ENCODE measurements around the gene LITAFD.
"Not testable (repeated sequence)": the region's sequence is repeated elsewhere in the genome, so short reads cannot be mapped to it uniquely, and the experiment has no call there.

LITAFD gene

DNA sequence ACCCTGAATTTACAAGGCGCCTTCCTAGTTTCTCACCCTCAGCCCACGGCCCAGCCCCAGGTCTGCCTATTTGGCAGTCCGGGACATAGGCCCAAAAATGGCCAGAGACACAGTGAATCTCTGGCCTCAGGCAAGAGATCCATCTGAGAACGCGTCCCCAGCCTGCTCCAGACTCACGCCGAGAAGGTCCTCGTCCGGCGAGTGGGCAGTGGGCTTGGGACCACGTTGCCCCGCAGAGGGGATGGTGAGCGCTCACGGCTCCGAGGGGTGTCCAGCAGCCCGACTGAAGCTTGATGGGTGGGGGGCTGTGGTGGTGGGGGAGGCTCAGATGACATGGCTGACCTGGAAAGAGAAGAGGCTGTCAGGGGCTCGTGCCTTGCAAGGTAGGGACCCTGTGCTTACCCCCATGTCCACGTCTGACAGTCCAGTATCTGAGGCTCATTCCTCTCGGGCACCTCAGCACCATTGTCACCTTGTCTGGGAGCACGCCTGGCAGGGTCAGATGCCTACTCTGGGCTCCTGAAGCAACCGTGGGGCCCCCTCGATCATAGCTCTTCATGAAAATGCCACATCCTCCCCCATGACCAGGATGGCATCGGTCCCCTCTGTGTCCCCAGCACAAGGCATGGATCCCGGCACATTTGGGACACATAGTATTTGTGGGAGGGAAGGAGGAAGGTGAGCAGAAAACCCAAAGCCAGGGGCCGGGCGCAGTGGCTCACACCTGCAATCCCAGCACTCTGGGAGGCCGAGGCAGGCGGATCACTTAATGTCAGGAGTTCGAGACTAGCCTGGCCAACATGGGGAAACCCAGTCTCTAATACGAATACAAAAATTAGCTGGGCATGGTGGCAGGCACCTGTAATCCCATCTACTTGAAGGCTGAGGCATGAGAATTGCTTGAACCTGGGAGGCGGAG is 22.9 kb upstream of the LITAFD start:
- DNase-seq: no peak

- DNase-seq: no peak
Observed at GRCh38 chr16:8859913-8860881, 22.0 kb upstream of the LITAFD start.

DNA sequence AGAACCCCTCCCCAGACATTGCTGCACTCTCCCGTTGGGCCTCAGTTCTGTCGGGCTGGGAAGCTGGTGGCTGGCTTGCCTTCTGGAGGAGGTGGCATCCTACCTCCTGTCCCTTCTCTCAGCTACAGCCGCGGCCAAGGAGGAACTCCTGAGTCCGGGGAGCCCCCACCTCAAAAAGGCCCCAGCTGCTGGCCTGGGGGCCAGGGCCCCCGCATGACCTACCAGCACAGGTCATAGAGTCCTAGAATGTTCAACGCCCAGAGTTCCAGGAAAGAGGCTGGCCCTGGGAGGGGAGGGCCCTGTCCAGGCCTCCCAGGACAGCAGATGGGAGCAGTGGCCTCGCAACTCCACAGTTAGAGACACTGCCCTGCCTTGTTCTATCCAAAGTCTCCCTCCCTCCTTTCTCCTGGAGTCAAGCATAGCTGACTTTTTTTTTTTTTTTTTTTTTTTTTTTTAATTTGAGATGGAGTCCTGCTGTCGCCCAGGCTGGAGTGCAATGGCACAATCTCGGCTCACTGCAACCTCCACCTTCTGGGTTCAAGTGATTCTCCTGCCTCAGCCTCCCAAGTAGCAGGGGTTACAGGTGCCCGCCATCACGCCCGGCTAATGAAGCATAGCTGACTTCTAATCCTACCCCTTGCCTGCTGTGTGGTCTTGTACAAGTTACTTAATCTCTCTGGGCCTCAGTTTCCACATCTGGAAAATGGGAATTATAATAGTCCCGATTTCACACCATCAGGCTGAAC is 20.4 kb upstream of the LITAFD start:
- DNase-seq: no peak

DNA sequence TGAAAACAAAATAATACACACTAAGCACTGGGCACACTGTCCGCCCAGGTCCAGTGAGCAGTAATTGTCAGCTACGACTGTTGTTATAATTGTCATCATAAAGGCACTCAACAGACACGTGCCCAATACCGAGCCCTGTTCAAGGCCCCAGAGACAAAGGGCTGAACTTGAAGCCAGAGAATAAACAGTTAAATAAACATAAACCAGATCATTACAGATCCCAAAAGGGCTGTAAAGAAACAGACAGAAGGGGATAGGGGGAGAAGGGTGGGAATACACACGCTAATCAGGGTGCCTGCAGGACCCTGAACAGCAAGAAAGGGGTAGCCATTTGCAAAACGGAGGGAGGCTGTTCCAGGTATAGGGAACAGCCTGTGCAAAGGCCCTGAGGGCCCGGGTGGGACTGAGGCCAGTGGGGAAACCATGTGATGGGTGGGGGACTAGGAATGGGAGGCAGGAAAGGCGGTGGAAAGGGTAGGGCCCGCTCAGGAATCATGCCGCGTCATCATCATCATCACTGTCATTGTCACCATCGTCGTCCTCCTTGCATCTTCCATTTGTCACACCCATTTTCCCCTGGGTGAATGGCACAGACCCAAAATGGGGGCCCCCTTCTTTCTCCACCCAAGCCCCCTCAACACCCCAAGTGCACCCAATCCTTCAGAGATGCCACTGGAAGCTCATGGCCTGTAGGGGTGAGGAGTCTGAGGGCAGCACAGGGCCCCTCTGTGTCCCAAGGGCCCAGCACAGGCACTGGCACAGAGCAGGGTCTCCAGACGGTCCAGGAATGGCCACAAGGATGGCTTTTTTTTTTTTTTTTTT is 19.6 kb upstream of the LITAFD start:
- no peak for DNase-seq

GRCh38 chr16:8863594-8864424 is 18.3 kb upstream of the LITAFD start:
- DNase-seq: no peak

DNA sequence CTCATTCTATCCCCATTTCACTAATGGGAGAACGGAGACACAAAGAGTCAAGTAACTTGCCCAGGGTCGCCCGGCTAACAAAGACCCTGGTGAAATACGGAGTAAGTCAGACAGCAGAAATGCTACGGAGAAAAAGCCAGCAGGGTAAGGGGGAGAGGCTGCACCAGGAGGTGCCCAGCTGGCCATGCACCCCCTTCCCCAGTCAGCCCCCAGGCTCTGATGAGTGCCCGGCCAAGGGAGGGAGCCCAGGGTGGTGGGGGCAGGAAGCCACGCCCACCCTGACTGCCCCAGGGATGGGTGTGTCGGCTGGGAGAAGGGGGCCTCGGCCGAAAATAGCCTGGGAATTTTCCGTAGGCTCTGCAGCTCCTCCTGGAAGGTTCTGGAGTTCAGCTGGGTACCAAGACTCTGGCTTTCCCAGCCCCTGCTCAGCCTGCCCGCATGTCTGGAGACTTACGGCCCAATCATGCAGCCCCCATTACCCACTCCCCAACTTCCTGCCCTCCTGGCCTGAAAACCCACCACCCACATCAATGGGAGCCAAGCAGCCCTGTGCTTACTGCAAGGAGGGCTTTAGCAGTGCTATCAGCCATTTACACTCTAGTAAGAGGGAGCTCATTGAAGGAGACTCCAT is 17.6 kb upstream of the LITAFD start:
- DNase-seq: no peak

DNA sequence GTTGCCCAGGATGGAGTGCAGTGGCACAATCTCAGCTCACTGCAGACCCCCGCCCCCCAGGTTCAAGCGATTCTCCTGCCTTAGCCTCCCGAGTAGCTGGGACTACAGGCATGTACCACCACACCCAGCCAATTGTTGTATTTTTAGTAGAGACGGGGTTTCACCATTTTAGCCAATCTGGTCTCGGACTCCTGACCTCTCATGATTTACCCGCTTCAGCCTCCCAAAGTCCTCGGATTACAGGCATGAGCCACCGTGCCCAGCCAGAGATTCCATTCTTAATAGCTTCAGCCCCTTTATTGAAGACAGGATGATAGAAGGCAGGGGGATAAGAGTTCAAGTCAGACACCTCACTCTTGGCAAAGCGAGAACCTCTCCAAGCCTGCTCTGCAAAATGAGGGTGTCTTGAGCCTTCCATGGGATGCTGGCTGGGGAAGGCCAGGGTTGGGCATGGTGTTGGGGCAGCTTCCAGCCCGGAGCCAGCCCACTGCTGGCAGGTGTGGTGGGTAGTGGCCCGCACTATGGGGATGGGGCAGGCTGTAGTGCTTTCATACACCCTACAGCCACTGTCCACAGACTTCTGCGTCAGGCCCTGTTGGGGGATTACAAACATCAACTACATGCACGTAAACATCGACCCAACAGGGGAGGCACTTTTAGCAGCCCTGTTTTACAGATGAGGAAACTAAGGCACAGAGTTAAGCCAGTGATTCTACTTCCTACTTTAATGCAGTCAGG is 16.8 kb upstream of the LITAFD start:
- DNase-seq: no peak

- DNase-seq: no peak
Observed at GRCh38 chr16:8866118-8866883, 15.8 kb upstream of the LITAFD start.

DNA sequence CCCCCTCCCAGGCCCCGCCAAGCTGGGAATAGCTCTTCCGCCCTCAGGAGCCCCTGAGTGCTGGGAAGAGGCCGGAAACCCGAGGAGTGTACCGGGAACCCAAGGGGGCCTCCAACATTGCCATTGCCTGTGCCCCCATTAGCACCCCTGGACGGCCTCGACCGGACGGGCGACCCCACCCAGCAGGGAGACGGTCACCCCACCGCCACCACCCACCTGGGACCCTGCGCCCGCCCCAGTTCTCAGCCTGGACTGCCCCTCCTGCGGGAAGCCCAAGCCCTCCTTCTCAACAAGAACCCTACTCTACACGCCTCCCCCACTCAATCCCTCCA is 15.3 kb upstream of the LITAFD start:
- no peak for DNase-seq

- DNase-seq: no peak
Observed at GRCh38 chr16:8867216-8867931, 14.8 kb upstream of the LITAFD start.

DNA sequence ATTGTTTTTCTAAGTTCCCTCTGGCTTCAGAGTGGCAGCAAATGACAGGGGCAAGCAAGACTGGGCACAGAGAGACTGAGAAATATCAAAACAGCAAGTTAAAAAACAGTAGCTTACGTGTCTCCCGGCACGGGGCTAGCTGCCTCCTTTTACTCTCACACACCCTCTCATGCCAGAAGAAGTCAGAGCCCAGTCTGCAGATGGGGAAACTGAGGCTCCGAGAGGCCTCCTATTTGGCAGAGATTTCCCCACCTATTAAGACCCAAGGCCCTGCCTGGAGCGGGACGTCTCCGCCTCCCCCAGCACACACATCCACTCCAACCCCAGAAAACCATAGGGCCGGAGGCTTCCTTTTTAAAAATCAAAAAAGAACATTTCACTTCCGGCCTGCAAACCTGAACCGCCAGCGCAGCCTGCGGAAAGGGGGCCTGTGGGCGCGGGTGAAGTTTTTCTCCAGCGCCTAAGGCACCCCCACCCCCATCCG is 14.2 kb upstream of the LITAFD start:
- DNase-seq: peak; percentile 46

GRCh38 chr16:8868416-8869211 is 13.5 kb upstream of the LITAFD start, which contains the start of gene CARHSP1:
Gene CARHSP1, minus strand, starts transcription at chr16:8869006. Its CDS starts 9,678 bp downstream, at chr16:8859328.
- DNase-seq: peak; percentile 78

DNA sequence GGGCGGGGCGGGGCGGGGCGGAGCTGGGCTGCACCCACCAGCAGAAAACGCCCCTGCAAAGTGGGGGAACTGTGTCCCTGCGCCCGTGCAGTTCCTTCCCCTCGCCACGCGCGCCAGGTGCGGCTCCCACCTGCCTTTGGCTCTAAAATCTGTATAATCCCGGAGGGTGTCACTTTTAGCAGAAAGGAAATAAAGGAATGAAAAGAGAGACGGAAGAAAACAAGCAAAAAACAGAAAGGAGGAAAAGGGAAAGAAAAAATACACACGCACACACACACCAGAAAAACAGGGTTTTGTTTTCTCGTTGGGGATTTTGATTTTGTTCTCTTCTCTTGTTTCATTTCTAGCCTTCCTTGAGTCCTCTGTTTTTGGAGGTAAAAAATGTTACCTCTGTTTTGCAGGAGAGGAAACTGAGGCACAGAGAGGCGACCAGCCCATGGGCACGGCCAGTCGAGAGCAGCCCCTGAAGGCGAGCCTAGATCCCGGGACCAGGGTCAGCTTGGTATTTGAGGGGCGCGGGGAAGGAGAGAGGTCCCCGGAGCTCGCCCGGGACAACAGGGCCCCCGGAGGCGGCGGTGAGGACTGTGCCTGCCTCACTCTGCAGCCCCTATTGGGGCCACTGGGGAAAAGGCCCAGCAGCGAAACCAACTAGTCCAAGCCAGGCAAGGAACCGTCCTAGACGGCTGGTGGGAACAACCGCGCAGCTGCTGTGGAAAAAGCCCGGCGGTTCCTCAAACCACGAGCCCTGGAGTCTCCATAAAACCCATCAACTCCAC is 12.8 kb upstream of the LITAFD start:
- no peak for DNase-seq

GRCh38 chr16:8869988-8870241 is 12.2 kb upstream of the LITAFD start:
- not testable (repeated sequence) for DNase-seq

DNA sequence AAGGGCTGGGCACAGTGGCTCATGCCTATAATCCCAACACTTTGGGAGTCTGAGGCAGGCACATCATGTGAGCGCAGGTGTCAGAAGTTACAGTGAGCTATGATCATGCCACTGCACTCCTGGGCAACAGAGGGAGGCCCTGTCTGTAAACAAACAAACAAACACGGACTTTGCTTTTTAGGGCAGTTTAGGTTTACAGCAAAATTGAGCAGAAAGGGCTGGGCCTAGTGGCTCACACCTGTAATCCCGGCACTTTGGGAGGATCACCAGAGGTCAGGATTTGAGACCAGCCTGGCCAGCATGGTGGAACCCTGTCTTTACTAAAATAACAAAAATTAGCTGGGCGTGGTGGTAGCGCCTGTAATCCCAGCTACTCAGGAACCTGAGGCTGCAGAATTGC is 10.1 kb upstream of the LITAFD start:
- DNase-seq: no peak

GRCh38 chr16:8872967-8873865 is 8.9 kb upstream of the LITAFD start:
- DNase-seq: no peak

All from CD4-positive, alpha-beta T cell treated with Interleukin-4 for 4 hours (primary cell).